OCI-LY7 (cell line): ENCODE measurements around the gene KPTN. TPM values are rescaled to one million over a fixed set of nuclear protein-coding genes. Genes with fewer than 3 reads are reported as not detected.

Source experiments
- BruUV-seq: library from RNA; stranded (reverse); fragments of 400-500 nt; replicated peaks from 2 replicates; lab custom pipeline; 2021; lab: Mats Ljungman, UMichigan
- CTCF ChIA-PET: fragments of 300-600 bp; sonication (Branson Sonifier 250); formaldehyde crosslinking; loops from one replicate; lab custom pipeline; 2022; ENCODE audit warnings: antibody characterized with exemption; ENCODE audit not compliant: unreplicated experiment; lab: Charles Lee
- POLR2A ChIA-PET: fragments of 300-600 bp; sonication (Branson Sonifier 250); formaldehyde crosslinking; loops from one replicate; lab custom pipeline; 2022; ENCODE audit warnings: antibody characterized with exemption; lab: Charles Lee
- DNase-seq: peaks from one replicate; pipeline ENCODE4 v3.0.0-alpha.2; 2015; ENCODE audit warnings: low spot score
- H2AFZ ChIP-seq: fragments of 200-600 bp; sonication (generic), shearing (Covaris generic); 2 replicates; pipeline ENCODE4 v1.6.1; 2014; ENCODE audit warnings: mild to moderate bottlenecking, antibody characterized with exemption, low read length, moderate library complexity
- H3K27ac ChIP-seq: fragments of 200-600 bp; sonication (generic); 2 replicates; pipeline ENCODE4 v1.5.1; 2014; ENCODE audit warnings: mixed run types, low read depth, mild to moderate bottlenecking, moderate library complexity, low read length, inconsistent platforms; ENCODE audit not compliant: poor library complexity, severe bottlenecking
- H3K36me3 ChIP-seq: fragments of 200-600 bp; sonication (generic); 2 replicates; pipeline ENCODE4 v1.6.1; 2014; ENCODE audit warnings: mild to moderate bottlenecking, antibody characterized with exemption, low read length, moderate library complexity, mixed read lengths; ENCODE audit not compliant: insufficient read depth
- H3K4me1 ChIP-seq: fragments of 200-600 bp; sonication (generic); 2 replicates; pipeline ENCODE4 v1.5.1; 2014; ENCODE audit warnings: mild to moderate bottlenecking, low read length; ENCODE audit not compliant: insufficient read depth, poor library complexity, severe bottlenecking
- H3K4me2 ChIP-seq: fragments of 200-600 bp; sonication (generic); 2 replicates; pipeline ENCODE4 v1.6.1; 2014; ENCODE audit warnings: mild to moderate bottlenecking, low read length
- H3K4me3 ChIP-seq: fragments of 200-600 bp; sonication (generic); 2 replicates; pipeline ENCODE4 v1.5.1; 2014; ENCODE audit warnings: mild to moderate bottlenecking, low read depth, low read length; ENCODE audit not compliant: poor library complexity, severe bottlenecking
- H3K79me2 ChIP-seq: fragments of 200-600 bp; sonication (generic); 2 replicates; pipeline ENCODE4 v1.6.1; 2016; ENCODE audit warnings: low read depth, mild to moderate bottlenecking, low read length, moderate library complexity, mixed read lengths; ENCODE audit not compliant: insufficient read depth
- H3K9me2 ChIP-seq: fragments of 200-600 bp; sonication (generic); 2 replicates; pipeline ENCODE4 v1.6.1; 2016; ENCODE audit warnings: mild to moderate bottlenecking, low read length, mixed read lengths; ENCODE audit not compliant: insufficient read depth
- H3K9me3 ChIP-seq: fragments of 200-600 bp; sonication (generic); 2 replicates; pipeline ENCODE4 v1.6.1; 2014; ENCODE audit warnings: mild to moderate bottlenecking, mixed run types, low read length, mixed read lengths
- H4K20me1 ChIP-seq: fragments of 200-600 bp; sonication (generic); 2 replicates; pipeline ENCODE4 v1.6.1; 2014; ENCODE audit warnings: mild to moderate bottlenecking, antibody characterized with exemption, low read length, moderate library complexity, mixed read lengths; ENCODE audit not compliant: insufficient read depth
- EZH2phosphoT487 ChIP-seq: fragments of 200-600 bp; sonication (generic); IDR thresholded peaks from 2 replicates; pipeline ENCODE4 v1.6.1; 2018; ENCODE audit warnings: low read depth, borderline replicate concordance, mild to moderate bottlenecking, mixed run types, antibody characterized with exemption, low read length, moderate library complexity, mixed read lengths
- intact Hi-C: fragments of 100-400 bp; cut with micrococcal nuclease; formaldehyde crosslinking; loops from one replicate; pipeline ENCODE4 v1.10.0; 2022; ENCODE audit not compliant: unreplicated experiment
- total RNA-seq, 2 experiments: library from RNA; depleted of rRNA in 1 of 2; stranded (reverse); fragments of >200 nt in 1 of 2; shearing (Covaris generic) in 1 of 2; gene quantifications; 2 replicates each; pipeline ENCODE4 v1.2.3, GENCODE V29; 2014 to 2022
- TF ChIP-seq, protein P1 (sequence below): fragments of 200-600 bp; sonication (generic); conservative IDR thresholded peaks from 2 replicates; pipeline ENCODE4 v1.5.1; 2014; ENCODE audit warnings: mild to moderate bottlenecking, antibody characterized with exemption, low read length, moderate library complexity, mixed read lengths

The KPTN gene
- total RNA-seq, 2 experiments from 2014 or later: 13.6 to 14.0 TPM

- Histone ChIP-seq H3K4me1 (peaks cover 9% of the 10 kb centered on the region), H3K4me2 (no peak overlapping the region), H3K9me3 (no peaks in the 10 kb centered on the region), H3K79me2 (no peaks in the 10 kb centered on the region), H3K9me2 (no peaks in the 10 kb centered on the region), H3K27ac (no peak overlapping the region), H3K4me3 (no peak overlapping the region), H3K36me3 (no peaks in the 10 kb centered on the region), H4K20me1 (no peaks in the 10 kb centered on the region), H2AFZ (no peak overlapping the region)
- no TSS peak for BruUV-seq
- ChIA-PET POLR2A (no interaction called here), CTCF (no interaction called here)
- DNase-seq: no peak
- TF ChIP-seq, protein P1, sequence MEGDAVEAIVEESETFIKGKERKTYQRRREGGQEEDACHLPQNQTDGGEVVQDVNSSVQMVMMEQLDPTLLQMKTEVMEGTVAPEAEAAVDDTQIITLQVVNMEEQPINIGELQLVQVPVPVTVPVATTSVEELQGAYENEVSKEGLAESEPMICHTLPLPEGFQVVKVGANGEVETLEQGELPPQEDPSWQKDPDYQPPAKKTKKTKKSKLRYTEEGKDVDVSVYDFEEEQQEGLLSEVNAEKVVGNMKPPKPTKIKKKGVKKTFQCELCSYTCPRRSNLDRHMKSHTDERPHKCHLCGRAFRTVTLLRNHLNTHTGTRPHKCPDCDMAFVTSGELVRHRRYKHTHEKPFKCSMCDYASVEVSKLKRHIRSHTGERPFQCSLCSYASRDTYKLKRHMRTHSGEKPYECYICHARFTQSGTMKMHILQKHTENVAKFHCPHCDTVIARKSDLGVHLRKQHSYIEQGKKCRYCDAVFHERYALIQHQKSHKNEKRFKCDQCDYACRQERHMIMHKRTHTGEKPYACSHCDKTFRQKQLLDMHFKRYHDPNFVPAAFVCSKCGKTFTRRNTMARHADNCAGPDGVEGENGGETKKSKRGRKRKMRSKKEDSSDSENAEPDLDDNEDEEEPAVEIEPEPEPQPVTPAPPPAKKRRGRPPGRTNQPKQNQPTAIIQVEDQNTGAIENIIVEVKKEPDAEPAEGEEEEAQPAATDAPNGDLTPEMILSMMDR: no peak
- TF ChIP-seq EZH2phosphoT487: no peak
- intact Hi-C loops: no loop called here
Observed at GRCh38 chr19:47461876-47462275, 22.1 kb downstream of the KPTN start.

GRCh38 chr19:47459477-47459876 is 24.5 kb downstream of the KPTN start:
- Histone ChIP-seq H3K4me2 (no peak overlapping the region), H4K20me1 (no peaks in the 10 kb centered on the region), H3K4me3 (no peak overlapping the region), H3K79me2 (no peaks in the 10 kb centered on the region), H3K36me3 (no peaks in the 10 kb centered on the region), H3K27ac (no peak overlapping the region), H3K9me3 (peaks cover 8% of the 10 kb centered on the region), H2AFZ (no peak overlapping the region), H3K4me1 (peaks cover 2% of the 10 kb centered on the region), H3K9me2 (no peaks in the 10 kb centered on the region)
- ChIA-PET POLR2A (no interaction called here), CTCF (no interaction called here)
- TF ChIP-seq, protein P1: no peak
- no peak for TF ChIP-seq EZH2phosphoT487
- BruUV-seq: no TSS peak
- intact Hi-C loops: no loop called here
- DNase-seq: no peak

DNA sequence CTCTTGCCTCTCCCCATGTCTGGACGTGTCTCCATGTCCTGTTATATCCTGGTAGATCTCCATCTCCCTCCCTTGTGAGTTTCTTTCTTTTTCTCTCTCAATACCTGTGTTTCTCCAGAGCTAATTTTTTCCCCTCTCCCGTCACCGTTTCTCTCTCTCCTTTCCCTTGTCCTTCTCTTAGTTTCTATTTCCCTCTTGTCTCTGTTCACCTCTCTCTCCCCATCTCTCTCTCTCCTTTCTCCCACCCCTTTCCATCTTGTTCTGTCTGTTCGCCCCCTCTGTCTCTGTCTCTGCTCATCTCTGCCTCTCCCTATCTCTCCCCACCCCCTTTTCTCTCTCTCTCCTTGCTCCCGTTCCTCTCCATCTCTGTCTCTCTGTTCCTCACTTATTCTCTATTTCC is 25.3 kb downstream of the KPTN start:
- Histone ChIP-seq H3K4me1 (no peaks in the 10 kb centered on the region), H3K4me2 (no peak overlapping the region)

More for the DNA sequence above, 25.3 kb downstream of the KPTN start:
- BruUV-seq: no TSS peak
- Histone ChIP-seq H3K9me2 (no peaks in the 10 kb centered on the region), H2AFZ (no peak overlapping the region), H3K27ac (no peak overlapping the region), H3K79me2 (no peaks in the 10 kb centered on the region), H3K4me3 (no peak overlapping the region), H3K36me3 (no peaks in the 10 kb centered on the region), H3K9me3 (peaks cover 8% of the 10 kb centered on the region), H4K20me1 (no peaks in the 10 kb centered on the region)
- intact Hi-C loops: no loop called here
- TF ChIP-seq EZH2phosphoT487: no peak
- TF ChIP-seq, protein P1: no peak
- CTCF ChIA-PET: no interaction called here
- no peak for DNase-seq
- POLR2A ChIA-PET: no interaction called here
